Measurements from ENCODE around the gene SIAH1. TPM values are rescaled to one million over a fixed set of nuclear protein-coding genes. Genes with fewer than 3 reads are reported as not detected.

SIAH1 gene
- total RNA-seq, 1 experiment from 2014 or later: 22.7 TPM

Other genes with a start within 250 kb of the SIAH1 start
- not detected for gene ABCC12, start 229.4 kb downstream of the SIAH1 start, total RNA-seq (2021; ENCODE audit: unreplicated experiment)
- 46.8 TPM for gene LONP2, start 141.1 kb downstream of the SIAH1 start, total RNA-seq (2021; ENCODE audit: unreplicated experiment)
- gene ABCC11, start 137.9 kb downstream of the SIAH1 start, total RNA-seq (2021; ENCODE audit: unreplicated experiment): 0.54 TPM
- gene N4BP1, start 224.8 kb upstream of the SIAH1 start, total RNA-seq (2021; ENCODE audit: unreplicated experiment): 24.4 TPM